BLaER1 treated with 17β-estradiol and CSF1 and Interleukin-3, amounts not matched to agents 10 nM and 100 nM (cell line): ENCODE measurements around the gene FAAH.

ENCODE experiments used
- H3K27ac ChIP-seq, 11 experiments: shearing (Covaris generic); formaldehyde crosslinking; 2 replicates each; pipeline ENCODE4 v1.8.1; 2022
- H3K27me3 ChIP-seq, 11 experiments: shearing (Covaris generic); formaldehyde crosslinking; 2 replicates each; pipeline ENCODE4 v1.8.1; 2022
- H3K36me3 ChIP-seq, 11 experiments: shearing (Covaris generic); formaldehyde crosslinking; 2 replicates each; pipeline ENCODE4 v1.8.1; 2022
- H3K4me1 ChIP-seq, 10 experiments: shearing (Covaris generic); formaldehyde crosslinking; 2 replicates each; pipeline ENCODE4 v1.8.1; 2022
- H3K4me2 ChIP-seq, 11 experiments: shearing (Covaris generic); formaldehyde crosslinking; 2 replicates each; pipeline ENCODE4 v1.8.1; 2022
- H3K4me3 ChIP-seq, 10 experiments: shearing (Covaris generic); formaldehyde crosslinking; 2 replicates each; pipeline ENCODE4 v1.8.1; 2022
- H3K9ac ChIP-seq, 11 experiments: shearing (Covaris generic); formaldehyde crosslinking; 2 replicates each; pipeline ENCODE4 v1.8.1; 2022
- H3K9me3 ChIP-seq, 11 experiments: shearing (Covaris generic); formaldehyde crosslinking; replicated peaks in 1 of 11; 2 replicates each; pipeline ENCODE4 v1.8.1; 2022
- H4K20me1 ChIP-seq, 11 experiments: shearing (Covaris generic); formaldehyde crosslinking; 2 replicates each; pipeline ENCODE4 v1.8.1; 2022
- Cebpa-rat ChIP-seq, 11 experiments: shearing (Covaris generic); IDR thresholded peaks; 2 replicates each; pipeline ENCODE4 v1.8.1; 2022

FAAH gene

GRCh38 chr1:46445773-46446256 is 51.7 kb downstream of the FAAH start:
- Histone ChIP-seq H3K9me3 (no peaks in the 10 kb centered on the region), H4K20me1 (peaks cover 0 to 35% (median 16%) of the 10 kb centered on the region in 11 experiments; a peak in 13 of 22 replicates), H3K27ac (no peak overlapping the region), H3K27me3 (peaks cover 37 to 47% (median 44%) of the 10 kb centered on the region in 11 experiments), H3K36me3 (no peaks in the 10 kb centered on the region), H3K4me3 (no peak overlapping the region), H3K4me1 (peaks cover 7 to 26% (median 16%) of the 10 kb centered on the region in 10 experiments), H3K4me2 (peak overlapping the region in 7 of 11 experiments; percentile 6 to 54 (median 16); a peak in 8 of 22 replicates), H3K9ac (no peak overlapping the region)
- no peak for TF ChIP-seq Cebpa-rat (IDR thresholded peaks at IDR 0.05)

DNA sequence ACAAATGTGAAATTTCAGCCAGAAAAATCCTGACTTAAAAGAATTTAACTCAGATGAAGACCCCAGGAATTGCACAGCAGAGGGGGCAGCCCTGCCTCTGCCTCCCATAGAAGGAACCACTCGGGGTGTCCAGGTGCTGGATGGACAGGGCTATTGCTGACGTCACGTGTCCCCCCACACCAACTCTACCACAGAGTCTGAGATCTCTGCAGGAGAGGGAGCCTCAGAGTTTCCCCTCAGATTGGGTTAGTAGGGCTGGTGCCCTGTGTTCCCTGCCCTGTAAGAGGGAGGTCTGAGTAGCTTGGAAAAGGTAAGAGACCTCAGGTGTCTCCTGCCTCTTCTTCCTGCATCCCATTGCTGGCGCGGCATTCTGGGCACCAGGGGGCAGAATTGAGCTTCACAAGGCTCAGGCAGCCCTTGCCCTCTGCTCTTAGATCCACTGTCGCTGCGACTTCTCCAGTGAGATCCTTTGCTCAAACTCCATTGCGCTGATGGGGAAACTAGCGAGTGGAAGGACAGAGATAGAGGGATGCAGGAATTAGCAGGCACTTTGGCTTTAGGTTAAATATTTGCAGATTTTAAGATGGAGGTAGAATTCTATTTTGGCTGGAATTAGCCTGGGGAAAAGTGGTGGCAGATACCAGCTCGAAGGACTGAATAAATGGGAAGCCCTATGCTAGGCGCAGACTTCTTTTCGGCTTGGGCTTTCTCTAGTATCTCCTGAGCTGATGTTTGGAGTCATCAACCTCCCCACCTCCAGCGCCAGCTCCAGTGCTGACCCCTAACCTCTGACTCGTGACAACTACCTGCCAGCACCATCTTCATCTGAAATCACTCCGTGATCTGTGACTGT is 52.8 kb downstream of the FAAH start:
- H3K36me3 ChIP-seq: no peaks in the 10 kb centered on the region
- no peak overlapping the region for H3K4me3 ChIP-seq
- peak overlapping the region in 7 of 11 experiments; percentile 6 to 54 (median 16); a peak in 8 of 22 replicates for H3K4me2 ChIP-seq
- H3K4me1 ChIP-seq: peaks cover 7 to 25% (median 16%) of the 10 kb centered on the region in 10 experiments
- H3K27ac ChIP-seq: no peak overlapping the region
- peaks cover 0 to 41% (median 16%) of the 10 kb centered on the region in 11 experiments; a peak in 13 of 22 replicates for H4K20me1 ChIP-seq
- no peak overlapping the region for H3K9ac ChIP-seq
- TF ChIP-seq Cebpa-rat (IDR thresholded peaks at IDR 0.05): no peak
- H3K9me3 ChIP-seq: no peaks in the 10 kb centered on the region
- H3K27me3 ChIP-seq: peaks cover 37 to 54% (median 47%) of the 10 kb centered on the region in 11 experiments

DNA sequence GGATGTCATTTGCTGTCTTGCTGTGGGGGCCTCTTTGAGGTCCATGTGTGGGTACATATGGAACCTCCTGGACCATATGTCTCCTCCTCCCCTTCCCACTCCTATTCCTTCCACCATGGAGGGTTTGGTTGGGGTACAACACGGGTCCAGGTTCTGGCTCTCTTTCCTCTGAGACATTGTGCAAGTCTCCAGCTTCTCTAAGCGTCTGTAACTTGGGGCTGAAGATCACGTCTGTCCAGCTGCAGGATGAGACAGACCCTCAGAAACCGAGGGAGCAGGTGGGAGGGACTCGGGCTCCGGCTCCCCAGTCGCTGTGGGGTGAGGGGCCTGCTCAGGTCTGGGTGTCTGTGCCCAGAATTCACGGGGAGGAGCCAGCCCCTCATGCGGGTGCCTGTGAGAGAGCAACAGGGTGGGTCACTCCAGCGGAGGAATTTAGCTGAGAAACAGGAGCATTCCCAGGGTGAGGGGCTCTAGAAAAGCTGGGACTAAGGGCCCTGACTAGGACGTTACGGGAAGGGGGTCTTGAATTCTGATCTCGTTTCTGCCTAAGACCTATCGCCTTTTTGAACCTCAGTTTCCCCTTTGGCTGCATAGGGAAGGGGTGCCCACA is 53.5 kb downstream of the FAAH start:
- Histone ChIP-seq H3K36me3 (no peaks in the 10 kb centered on the region), H3K4me3 (no peak overlapping the region), H3K9me3 (no peaks in the 10 kb centered on the region), H3K9ac (no peak overlapping the region), H3K4me1 (peaks cover 5 to 17% (median 12%) of the 10 kb centered on the region in 10 experiments), H3K4me2 (no peak overlapping the region), H3K27ac (no peak overlapping the region), H4K20me1 (peaks cover 0 to 41% (median 16%) of the 10 kb centered on the region in 11 experiments; a peak in 13 of 22 replicates), H3K27me3 (peaks cover 37 to 54% (median 47%) of the 10 kb centered on the region in 11 experiments)
- no peak for TF ChIP-seq Cebpa-rat (IDR thresholded peaks at IDR 0.05)

GRCh38 chr1:46448109-46448911 is 54.2 kb downstream of the FAAH start:
- H3K9ac ChIP-seq: no peak overlapping the region
- H3K27ac ChIP-seq: no peak overlapping the region
- TF ChIP-seq Cebpa-rat (IDR thresholded peaks at IDR 0.05): no peak
- H3K36me3 ChIP-seq: no peaks in the 10 kb centered on the region
- no peaks in the 10 kb centered on the region for H3K9me3 ChIP-seq
- H3K4me3 ChIP-seq: no peak overlapping the region
- peaks cover 0 to 41% (median 16%) of the 10 kb centered on the region in 11 experiments; a peak in 13 of 22 replicates for H4K20me1 ChIP-seq
- peaks cover 0 to 13% (median 8%) of the 10 kb centered on the region in 10 experiments; a peak in 11 of 20 replicates for H3K4me1 ChIP-seq
- H3K4me2 ChIP-seq: no peak overlapping the region
- H3K27me3 ChIP-seq: peaks cover 37 to 56% (median 47%) of the 10 kb centered on the region in 11 experiments

DNA sequence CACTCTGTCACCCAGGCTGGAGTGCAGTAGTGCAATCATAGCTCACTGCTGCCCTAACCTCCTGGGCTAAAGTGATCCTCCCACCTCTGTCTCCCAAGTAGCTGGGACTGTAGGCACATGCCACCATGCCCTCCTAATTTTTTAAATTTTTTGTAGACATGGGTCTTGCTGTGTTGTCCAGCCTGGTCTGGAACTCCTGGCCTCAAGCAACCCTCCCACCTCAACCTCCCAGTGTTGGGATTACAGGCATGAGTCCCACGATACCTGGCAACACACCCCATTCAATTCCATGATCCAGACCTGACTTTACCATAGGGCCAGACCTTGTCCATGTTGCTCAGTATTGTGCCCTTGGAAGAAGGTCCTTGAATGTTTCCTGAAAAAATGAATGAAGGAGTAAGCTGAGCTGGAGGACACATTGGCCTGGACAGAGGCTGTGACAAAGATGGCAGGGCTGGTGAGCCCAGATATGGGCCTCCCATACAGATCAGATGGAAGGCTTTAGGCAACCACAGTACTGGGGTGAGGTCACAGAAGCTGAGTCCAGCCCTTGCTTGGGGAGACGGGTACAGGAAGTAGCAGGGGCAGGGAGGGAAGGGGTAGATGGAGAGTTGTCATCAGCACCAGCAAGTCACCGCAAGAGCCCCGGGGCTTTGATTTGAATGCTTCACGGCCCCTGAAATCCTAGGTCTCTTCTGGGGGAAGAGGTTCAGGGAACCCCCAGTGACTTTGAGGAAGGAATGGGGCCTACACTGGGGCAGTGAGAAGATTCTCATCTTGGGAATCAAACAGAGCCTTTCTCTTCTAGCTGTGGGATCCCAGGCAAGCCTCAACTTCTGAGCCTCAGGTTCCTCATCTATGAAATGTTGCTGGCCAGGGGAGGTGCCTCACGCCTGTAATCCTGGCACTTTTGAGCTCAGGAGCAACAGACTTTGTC is 55.4 kb downstream of the FAAH start:
- Histone ChIP-seq H3K9ac (no peak overlapping the region), H3K4me3 (no peak overlapping the region)
- no peak for TF ChIP-seq Cebpa-rat (IDR thresholded peaks at IDR 0.05)

GRCh38 chr1:46450160-46450517 is 56.0 kb downstream of the FAAH start:
- Histone ChIP-seq H3K27me3 (peaks cover 37 to 62% (median 47%) of the 10 kb centered on the region in 11 experiments), H3K4me1 (peaks cover 0 to 13% (median 8%) of the 10 kb centered on the region in 10 experiments; a peak in 11 of 20 replicates), H4K20me1 (peaks cover 0 to 40% (median 16%) of the 10 kb centered on the region in 11 experiments; a peak in 14 of 22 replicates), H3K9ac (no peak overlapping the region), H3K9me3 (no peaks in the 10 kb centered on the region), H3K4me2 (no peak overlapping the region), H3K4me3 (no peak overlapping the region), H3K36me3 (no peaks in the 10 kb centered on the region), H3K27ac (no peak overlapping the region)
- TF ChIP-seq Cebpa-rat (IDR thresholded peaks at IDR 0.05): no peak

More for the DNA sequence above, 55.4 kb downstream of the FAAH start:
- H3K4me1 ChIP-seq: peaks cover 0 to 13% (median 8%) of the 10 kb centered on the region in 10 experiments; a peak in 11 of 20 replicates
- no peak overlapping the region; a peak in 1 of 22 replicates for H3K4me2 ChIP-seq
- H3K27ac ChIP-seq: no peak overlapping the region
- no peaks in the 10 kb centered on the region for H3K36me3 ChIP-seq
- H3K9me3 ChIP-seq: no peaks in the 10 kb centered on the region
- peaks cover 37 to 62% (median 47%) of the 10 kb centered on the region in 11 experiments for H3K27me3 ChIP-seq
- peaks cover 0 to 41% (median 16%) of the 10 kb centered on the region in 11 experiments; a peak in 14 of 22 replicates for H4K20me1 ChIP-seq

DNA sequence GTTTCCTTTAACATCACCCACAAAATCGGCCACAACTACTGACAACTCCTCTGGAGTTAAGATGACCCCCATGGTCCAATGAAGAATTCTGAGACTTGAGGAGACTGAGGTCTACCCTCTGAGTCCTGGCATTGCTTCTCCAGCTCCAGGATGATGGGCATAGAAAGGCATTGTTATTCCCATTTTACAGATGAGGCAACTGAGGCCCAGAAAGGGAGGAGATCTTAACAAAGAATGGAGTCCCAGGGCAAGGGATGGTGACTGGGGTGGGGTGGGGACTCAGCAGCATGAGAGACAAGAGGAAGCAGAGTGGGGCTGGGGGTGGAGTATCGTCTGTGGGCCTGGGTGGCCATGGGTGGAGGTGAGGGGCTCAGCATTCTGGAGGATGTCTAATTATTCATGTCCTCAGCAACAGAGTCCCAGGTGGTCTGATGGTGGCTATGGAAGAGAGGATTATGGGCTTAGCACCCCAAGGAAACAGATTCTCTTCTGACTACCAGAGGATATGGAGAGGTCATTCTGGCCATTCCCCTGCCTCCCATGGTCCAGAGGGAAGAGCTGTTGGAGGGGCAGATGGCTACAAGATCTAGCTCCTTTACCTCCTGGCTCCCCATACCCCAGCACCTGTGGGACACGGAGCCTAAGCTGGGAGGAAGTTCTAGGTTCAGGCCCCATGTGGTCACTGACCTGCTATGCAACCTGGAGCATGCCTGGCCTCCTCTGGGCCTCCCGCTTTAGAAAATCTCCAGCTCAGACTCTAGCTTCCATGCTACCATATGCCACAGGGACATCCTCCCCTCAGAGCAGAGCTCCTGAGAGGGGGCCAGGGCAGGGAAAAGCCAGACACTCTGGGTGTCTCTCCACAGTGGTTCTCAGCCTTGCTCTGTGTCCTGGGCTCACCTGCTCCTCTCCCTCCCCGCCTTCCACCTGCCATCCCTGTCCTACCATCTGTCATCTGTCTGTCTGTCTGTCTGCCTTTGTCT is 58.1 kb downstream of the FAAH start:
- H3K4me2 ChIP-seq: no peak overlapping the region
- H3K4me1 ChIP-seq: no peaks in the 10 kb centered on the region
- TF ChIP-seq Cebpa-rat (IDR thresholded peaks at IDR 0.05): no peak
- peaks cover 0 to 33% (median 16%) of the 10 kb centered on the region in 11 experiments; a peak in 14 of 22 replicates for H4K20me1 ChIP-seq
- no peaks in the 10 kb centered on the region for H3K9me3 ChIP-seq
- H3K4me3 ChIP-seq: no peak overlapping the region
- peaks cover 33 to 54% (median 39%) of the 10 kb centered on the region in 11 experiments for H3K27me3 ChIP-seq
- H3K36me3 ChIP-seq: no peaks in the 10 kb centered on the region
- H3K27ac ChIP-seq: no peak overlapping the region
- H3K9ac ChIP-seq: no peak overlapping the region
